NCI-H345 (cell line): Measurements from ENCODE around the gene FSIP1.

Experiments
- DNase-seq: peaks from one replicate; lab custom pipeline; 2025; lab: John Stamatoyannopoulos, UW

The FSIP1 gene

GRCh38 chr15:39720081-39720480, 62.6 kb downstream of the FSIP1 start:
- no peak for DNase-seq

- no peak for DNase-seq
Measured at GRCh38 chr15:39719109-39719508, 63.5 kb downstream of the FSIP1 start.

GRCh38 chr15:39717134-39717533, 65.5 kb downstream of the FSIP1 start:
- DNase-seq, result no peak

GRCh38 chr15:39714251-39714650, 68.4 kb downstream of the FSIP1 start:
- DNase-seq, result no peak

GRCh38 chr15:39713846-39714245, 68.8 kb downstream of the FSIP1 start:
- no peak for DNase-seq

GRCh38 chr15:39710681-39711080, 72.0 kb downstream of the FSIP1 start:
- no peak for DNase-seq

- no peak for DNase-seq
Measured at GRCh38 chr15:39709941-39710340, 72.7 kb downstream of the FSIP1 start.

GRCh38 chr15:39706206-39706605, 76.4 kb downstream of the FSIP1 start:
- no peak for DNase-seq

GRCh38 chr15:39704689-39705088, 78.0 kb downstream of the FSIP1 start:
- no peak for DNase-seq

- no peak for DNase-seq
Measured at GRCh38 chr15:39704235-39704634, 78.4 kb downstream of the FSIP1 start.

- no peak for DNase-seq
Measured at GRCh38 chr15:39701988-39702387, 80.7 kb downstream of the FSIP1 start.

GRCh38 chr15:39700375-39700700, 82.3 kb downstream of the FSIP1 start:
- DNase-seq, result no peak

- DNase-seq, result no peak
Measured at GRCh38 chr15:39699516-39700374, 82.9 kb downstream of the FSIP1 start.

- DNase-seq, result no peak
Measured at GRCh38 chr15:39698444-39699390, 83.9 kb downstream of the FSIP1 start.

GRCh38 chr15:39697509-39697908, 85.1 kb downstream of the FSIP1 start:
- no peak for DNase-seq

- no peak for DNase-seq
Measured at GRCh38 chr15:39695793-39696192, 86.8 kb downstream of the FSIP1 start.

- DNase-seq, result peak; percentile 58
Measured at GRCh38 chr15:39692356-39693327, 90.0 kb downstream of the FSIP1 start.

- DNase-seq, result no peak
Measured at GRCh38 chr15:39690881-39691634, 91.6 kb downstream of the FSIP1 start.

GRCh38 chr15:39687965-39688364, 94.7 kb downstream of the FSIP1 start:
- DNase-seq, result no peak

- DNase-seq, result peak; percentile 33
Measured at GRCh38 chr15:39685999-39686613, 96.5 kb downstream of the FSIP1 start.

GRCh38 chr15:39685367-39685766, 97.3 kb downstream of the FSIP1 start:
- no peak for DNase-seq
